Measurements from ENCODE around the gene HMCN1.

Gene HMCN1

DNA sequence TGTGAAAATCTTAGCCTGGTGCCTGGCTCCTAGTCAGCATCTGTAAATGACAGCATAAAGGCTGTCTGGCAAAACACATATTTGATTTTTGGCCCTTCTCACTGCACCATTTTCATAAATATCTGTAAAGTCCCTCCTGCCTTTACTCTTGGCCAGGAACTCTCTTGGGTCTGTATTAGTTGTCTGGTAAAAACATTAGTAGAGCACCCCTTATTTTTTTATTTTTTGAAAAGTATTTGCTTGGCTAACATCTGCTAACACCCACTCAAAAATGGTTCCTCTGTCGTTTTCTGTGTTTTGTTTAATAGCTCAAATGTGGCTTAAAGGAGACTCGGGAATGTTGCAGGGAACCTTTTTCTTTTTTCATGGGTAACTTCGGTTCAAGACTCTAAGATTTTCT is 293.4 kb downstream of the HMCN1 start:
- DNase-seq (ENCODE audit: low spot score) (no peak), ATAC-seq (ENCODE audit: low read depth) (no peak)
- H3K27me3 ChIP-seq (ENCODE audit: insufficient read depth, poor library complexity, severe bottlenecking) = no peaks in the 10 kb centered on the region
- no peaks in the 10 kb centered on the region for H3K4me1 ChIP-seq (ENCODE audit: insufficient read depth, poor library complexity, severe bottlenecking)
- peaks cover 3% of the 10 kb centered on the region for H3K9me3 ChIP-seq (ENCODE audit: severe bottlenecking)
- TF ChIP-seq, protein P1, sequence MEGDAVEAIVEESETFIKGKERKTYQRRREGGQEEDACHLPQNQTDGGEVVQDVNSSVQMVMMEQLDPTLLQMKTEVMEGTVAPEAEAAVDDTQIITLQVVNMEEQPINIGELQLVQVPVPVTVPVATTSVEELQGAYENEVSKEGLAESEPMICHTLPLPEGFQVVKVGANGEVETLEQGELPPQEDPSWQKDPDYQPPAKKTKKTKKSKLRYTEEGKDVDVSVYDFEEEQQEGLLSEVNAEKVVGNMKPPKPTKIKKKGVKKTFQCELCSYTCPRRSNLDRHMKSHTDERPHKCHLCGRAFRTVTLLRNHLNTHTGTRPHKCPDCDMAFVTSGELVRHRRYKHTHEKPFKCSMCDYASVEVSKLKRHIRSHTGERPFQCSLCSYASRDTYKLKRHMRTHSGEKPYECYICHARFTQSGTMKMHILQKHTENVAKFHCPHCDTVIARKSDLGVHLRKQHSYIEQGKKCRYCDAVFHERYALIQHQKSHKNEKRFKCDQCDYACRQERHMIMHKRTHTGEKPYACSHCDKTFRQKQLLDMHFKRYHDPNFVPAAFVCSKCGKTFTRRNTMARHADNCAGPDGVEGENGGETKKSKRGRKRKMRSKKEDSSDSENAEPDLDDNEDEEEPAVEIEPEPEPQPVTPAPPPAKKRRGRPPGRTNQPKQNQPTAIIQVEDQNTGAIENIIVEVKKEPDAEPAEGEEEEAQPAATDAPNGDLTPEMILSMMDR (IDR thresholded peaks at IDR 0.05; ENCODE audit: poor library complexity, severe bottlenecking) = no peak
- no peak overlapping the region for H3K27ac ChIP-seq (ENCODE audit: poor library complexity, severe bottlenecking)
- H3K36me3 ChIP-seq (ENCODE audit: low read depth) = no peaks in the 10 kb centered on the region
- H3K4me3 ChIP-seq (ENCODE audit: severe bottlenecking) = no peak overlapping the region

DNA sequence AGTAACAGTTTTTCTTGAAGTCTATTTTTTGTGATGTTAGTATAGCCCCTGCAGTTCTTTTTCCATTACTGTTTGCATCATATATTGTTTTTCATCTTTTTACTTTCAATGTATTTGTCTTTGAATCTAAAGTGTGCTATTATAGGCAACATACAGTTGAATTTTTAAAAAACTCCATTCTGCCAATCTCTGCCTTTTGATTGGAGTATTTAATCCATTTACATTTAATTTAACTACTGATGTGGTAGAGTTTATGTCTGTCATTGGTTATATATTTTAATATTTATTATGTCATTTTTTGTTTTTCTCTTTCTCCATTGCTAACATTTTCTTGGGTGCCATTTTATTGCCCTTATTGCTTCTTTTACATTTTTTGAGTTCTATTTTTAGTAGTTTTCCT is 296.3 kb downstream of the HMCN1 start:
- H3K9me3 ChIP-seq (ENCODE audit: severe bottlenecking) = peaks cover 3% of the 10 kb centered on the region
- TF ChIP-seq, protein P1 (IDR thresholded peaks at IDR 0.05; ENCODE audit: poor library complexity, severe bottlenecking) = no peak
- DNase-seq (ENCODE audit: low spot score) (no peak), ATAC-seq (ENCODE audit: low read depth) (no peak)
- H3K27ac ChIP-seq (ENCODE audit: poor library complexity, severe bottlenecking) = no peak overlapping the region
- H3K27me3 ChIP-seq (ENCODE audit: insufficient read depth, poor library complexity, severe bottlenecking) = no peaks in the 10 kb centered on the region
- no peak overlapping the region for H3K4me3 ChIP-seq (ENCODE audit: severe bottlenecking)
- H3K4me1 ChIP-seq (ENCODE audit: insufficient read depth, poor library complexity, severe bottlenecking) = peaks cover 9% of the 10 kb centered on the region
- no peaks in the 10 kb centered on the region for H3K36me3 ChIP-seq (ENCODE audit: low read depth)

DNA sequence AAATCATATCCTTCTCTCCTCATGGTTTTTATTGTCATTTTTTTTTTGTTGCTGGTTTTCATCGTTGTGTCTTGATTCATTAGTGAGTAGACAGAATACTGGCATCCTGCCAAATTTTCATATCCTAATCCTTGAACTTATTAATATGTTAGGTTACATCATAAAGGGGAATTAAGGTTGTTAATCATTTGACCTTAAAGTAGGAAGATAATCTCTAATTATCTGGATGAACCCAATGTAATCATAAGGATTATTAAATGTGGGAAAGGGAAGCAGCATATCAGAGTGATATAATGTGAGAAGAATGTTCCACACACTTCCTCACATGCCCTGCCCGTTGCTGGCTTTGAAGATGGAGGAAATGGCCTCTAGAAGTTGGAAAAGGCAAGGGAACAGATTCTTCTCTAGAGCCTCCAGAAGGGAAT is 299.7 kb downstream of the HMCN1 start:
- Histone ChIP-seq H3K27me3 (ENCODE audit: insufficient read depth, poor library complexity, severe bottlenecking) (no peaks in the 10 kb centered on the region), H3K4me3 (ENCODE audit: severe bottlenecking) (no peak overlapping the region), H3K27ac (ENCODE audit: poor library complexity, severe bottlenecking) (peak overlapping the region; percentile 7), H3K9me3 (ENCODE audit: severe bottlenecking) (peaks cover 3% of the 10 kb centered on the region), H3K36me3 (ENCODE audit: low read depth) (no peaks in the 10 kb centered on the region), H3K4me1 (ENCODE audit: insufficient read depth, poor library complexity, severe bottlenecking) (peaks cover 9% of the 10 kb centered on the region)
- peak; percentile 66; the same call in 2 of the 3 replicates for ATAC-seq (ENCODE audit: low read depth)
- DNase-seq (ENCODE audit: low spot score) = no peak
- TF ChIP-seq, protein P1 (IDR thresholded peaks at IDR 0.05; ENCODE audit: poor library complexity, severe bottlenecking) = no peak

DNA sequence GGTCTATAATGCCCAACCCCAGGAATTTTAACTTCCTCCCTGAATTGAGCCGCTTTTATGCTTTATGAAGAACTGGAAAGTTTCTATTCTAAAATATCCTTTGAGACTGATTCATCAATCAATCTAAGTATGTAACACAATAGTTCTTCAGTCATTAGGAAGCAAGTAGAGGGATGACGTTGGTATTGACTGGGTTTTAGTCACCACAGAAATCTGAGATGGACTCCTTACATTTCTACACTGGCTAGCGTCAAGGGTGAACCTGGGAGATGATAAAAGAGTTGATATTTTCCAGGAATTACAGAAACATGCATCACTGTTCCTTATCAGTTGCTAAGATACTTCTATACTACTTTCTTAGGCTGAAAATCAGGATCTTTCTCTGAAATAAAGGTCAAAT is 308.0 kb downstream of the HMCN1 start:
- Histone ChIP-seq H3K27me3 (ENCODE audit: insufficient read depth, poor library complexity, severe bottlenecking) (no peaks in the 10 kb centered on the region), H3K36me3 (ENCODE audit: low read depth) (no peaks in the 10 kb centered on the region), H3K27ac (ENCODE audit: poor library complexity, severe bottlenecking) (no peak overlapping the region), H3K4me1 (ENCODE audit: insufficient read depth, poor library complexity, severe bottlenecking) (no peaks in the 10 kb centered on the region), H3K4me3 (ENCODE audit: severe bottlenecking) (no peak overlapping the region), H3K9me3 (ENCODE audit: severe bottlenecking) (no peaks in the 10 kb centered on the region)
- ATAC-seq (ENCODE audit: low read depth) (no peak), DNase-seq (ENCODE audit: low spot score) (no peak)
- TF ChIP-seq, protein P1 (IDR thresholded peaks at IDR 0.05; ENCODE audit: poor library complexity, severe bottlenecking) = no peak

DNA sequence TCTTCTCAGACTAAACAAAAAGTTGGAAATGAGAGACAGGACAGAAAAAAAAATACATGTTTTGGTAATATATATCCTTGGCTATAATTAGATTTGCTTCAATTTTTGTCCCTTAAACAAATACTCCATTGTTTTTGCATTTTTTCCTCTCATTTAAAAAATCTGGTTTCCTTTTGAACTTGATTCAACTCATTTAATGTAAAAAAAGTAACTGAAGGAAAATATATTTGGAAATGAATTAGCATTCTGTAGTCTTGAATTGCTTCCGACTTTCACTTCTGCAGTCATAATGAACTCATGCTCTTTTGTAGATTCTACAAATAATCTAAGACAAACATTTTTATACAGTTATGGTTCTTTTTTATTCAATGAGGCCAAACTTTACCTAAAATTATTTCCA is 309.1 kb downstream of the HMCN1 start:
- no peak for DNase-seq (ENCODE audit: low spot score)
- TF ChIP-seq, protein P1 (IDR thresholded peaks at IDR 0.05; ENCODE audit: poor library complexity, severe bottlenecking) = no peak
- Histone ChIP-seq H3K27ac (ENCODE audit: poor library complexity, severe bottlenecking) (no peak overlapping the region), H3K9me3 (ENCODE audit: severe bottlenecking) (no peaks in the 10 kb centered on the region), H3K4me1 (ENCODE audit: insufficient read depth, poor library complexity, severe bottlenecking) (no peaks in the 10 kb centered on the region), H3K27me3 (ENCODE audit: insufficient read depth, poor library complexity, severe bottlenecking) (no peaks in the 10 kb centered on the region), H3K36me3 (ENCODE audit: low read depth) (no peaks in the 10 kb centered on the region), H3K4me3 (ENCODE audit: severe bottlenecking) (no peak overlapping the region)
- ATAC-seq (ENCODE audit: low read depth) = no peak

Data from RWPE2 (cell line).